HG03039 (cell line): Measurements from ENCODE around the gene GART.
"Not testable (repeated sequence)": the region's sequence is repeated elsewhere in the genome, so short reads cannot be mapped to it uniquely, and the experiment has no call there.

Source experiments
- ATAC-seq: cut with Tn5 transposase; IDR thresholded peaks from one replicate; pipeline ENCODE4 v1.9.1; 2021; ENCODE audit warnings: mild to moderate bottlenecking, moderate library complexity; ENCODE audit not compliant: unreplicated experiment

GART gene

DNA sequence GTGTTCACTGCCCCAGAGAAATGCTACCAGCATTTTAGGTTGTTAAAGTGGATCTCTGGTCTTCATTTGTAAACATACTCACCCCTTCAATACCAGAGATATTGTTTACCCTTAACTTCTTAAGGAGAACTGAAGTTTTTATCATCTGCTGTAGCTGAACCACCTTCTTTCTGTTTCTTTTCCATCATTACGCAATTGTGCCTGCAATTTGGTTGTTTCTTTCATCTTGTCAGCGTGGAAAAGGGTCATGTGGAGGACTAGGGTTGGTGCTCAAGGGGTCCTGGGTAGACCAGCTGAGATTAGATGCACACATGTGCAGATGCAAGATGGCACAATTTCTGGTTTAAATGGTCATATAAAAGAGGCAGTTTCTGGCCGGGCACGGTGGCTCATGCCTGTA is 23.0 kb downstream of the GART start:
- ATAC-seq, result no peak

DNA sequence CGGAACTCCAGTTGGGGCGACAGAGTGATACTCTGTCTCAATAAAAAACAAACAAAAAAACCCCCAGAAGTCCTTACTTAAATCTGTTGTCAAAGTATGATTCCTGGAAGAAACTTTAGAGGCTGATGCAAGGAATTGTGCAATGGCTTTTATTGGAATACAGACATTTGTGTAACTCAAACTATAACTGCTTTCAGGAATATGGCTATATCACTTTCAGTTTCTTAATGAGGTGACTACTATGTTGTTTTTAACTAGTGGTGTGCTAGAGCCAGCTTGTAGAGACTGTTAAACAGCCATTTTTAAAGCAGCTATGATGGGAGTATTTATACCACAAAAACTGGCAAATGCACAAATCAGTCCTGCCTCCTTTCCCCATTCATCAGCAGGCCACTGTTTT is 27.7 kb downstream of the GART start:
- ATAC-seq, result no peak

DNA sequence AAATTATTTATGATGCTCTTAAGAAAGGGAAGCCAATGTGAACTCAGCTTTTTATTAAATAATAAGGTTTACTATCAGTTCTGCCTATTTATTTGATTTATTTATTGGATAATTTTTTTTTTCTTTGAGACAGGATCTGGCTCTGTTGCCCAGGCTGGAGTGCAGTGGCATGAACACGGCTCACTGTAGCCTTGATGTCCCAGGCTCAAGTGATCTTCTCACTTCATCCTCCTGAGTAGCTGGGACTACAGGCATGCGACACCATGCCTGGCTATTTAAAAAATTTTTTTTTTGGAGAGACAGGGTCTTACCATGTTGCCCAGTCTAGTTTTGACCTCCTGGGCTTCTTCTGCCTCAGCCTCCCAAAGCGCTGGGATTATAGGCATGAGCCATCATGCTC is 29.4 kb downstream of the GART start:
- no peak for ATAC-seq

DNA sequence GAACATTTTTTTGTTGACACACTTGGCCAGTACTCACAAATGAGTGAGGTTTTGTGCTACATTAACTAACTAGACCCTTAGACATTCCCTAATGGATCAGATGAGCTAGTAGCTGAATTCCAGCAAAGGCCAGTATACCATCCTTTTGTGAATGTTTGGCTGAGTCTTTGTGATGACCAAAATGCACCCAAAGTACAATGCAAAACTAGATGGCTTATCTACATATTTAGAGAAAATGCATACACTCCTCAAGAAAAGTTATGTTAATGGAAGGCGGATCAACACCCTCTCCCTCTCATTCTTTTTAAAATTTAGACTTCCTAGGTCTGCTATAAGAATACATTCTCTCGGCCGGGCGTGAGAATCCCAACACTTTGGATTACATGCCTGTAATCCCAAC is 30.3 kb downstream of the GART start:
- no peak for ATAC-seq

DNA sequence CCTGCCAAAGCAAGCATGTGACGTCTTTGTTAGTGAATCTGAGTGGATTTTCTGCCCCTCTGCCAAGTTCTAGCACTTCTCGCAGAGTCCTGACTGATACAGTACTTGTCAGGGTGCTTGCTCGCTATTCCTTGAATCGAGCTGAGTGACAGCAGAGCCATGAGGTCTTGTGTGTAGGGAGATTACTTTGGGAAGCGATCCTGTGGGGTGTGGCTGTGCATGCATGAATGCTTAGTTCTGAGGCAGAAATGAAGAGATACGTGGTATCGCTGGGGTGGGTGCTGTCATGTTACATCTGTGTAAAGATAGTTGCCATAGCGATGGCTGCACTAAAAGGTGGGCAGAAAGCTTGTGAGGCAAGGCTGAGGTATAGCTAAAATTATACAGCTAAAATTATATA is 31.1 kb downstream of the GART start:
- ATAC-seq, result no peak

DNA sequence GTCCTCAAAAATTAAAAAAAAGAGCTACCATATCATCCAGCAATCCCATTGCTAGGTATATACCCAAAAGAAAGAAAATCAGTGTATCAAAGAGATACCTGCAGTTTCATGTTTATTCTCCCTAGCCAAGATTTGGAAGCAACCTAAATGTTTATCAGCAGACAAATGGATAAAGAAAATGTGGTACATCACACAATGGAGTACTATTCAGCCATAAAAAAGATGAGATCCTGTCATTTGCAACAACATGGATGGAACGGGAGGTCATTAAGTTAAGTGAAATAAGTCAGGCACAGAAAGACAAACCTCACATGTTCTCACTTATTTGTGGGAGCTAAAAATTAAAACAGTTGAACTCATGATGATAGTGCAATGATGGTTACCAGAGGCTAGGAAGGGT is 34.9 kb downstream of the GART start:
- ATAC-seq, result not testable (repeated sequence)

DNA sequence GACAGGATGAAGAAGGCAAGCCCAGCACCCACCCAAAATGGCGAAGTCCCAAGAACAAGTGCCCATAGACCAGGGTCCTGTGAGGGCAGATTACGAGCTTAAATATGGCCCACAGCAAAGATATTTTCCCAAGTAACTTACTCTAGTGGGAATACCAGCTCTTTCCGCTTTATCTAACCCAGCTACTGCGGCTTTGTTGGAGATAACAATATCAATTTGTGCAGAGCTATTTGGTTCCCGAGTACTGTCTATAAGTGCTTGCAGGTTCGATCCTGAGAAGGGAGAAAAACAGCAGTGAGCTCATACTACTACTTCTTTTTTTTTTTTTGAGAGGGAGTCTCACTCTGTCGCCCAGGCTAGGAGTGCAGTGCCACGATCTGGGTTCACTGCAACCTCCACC is 36.1 kb downstream of the GART start:
- no peak for ATAC-seq

DNA sequence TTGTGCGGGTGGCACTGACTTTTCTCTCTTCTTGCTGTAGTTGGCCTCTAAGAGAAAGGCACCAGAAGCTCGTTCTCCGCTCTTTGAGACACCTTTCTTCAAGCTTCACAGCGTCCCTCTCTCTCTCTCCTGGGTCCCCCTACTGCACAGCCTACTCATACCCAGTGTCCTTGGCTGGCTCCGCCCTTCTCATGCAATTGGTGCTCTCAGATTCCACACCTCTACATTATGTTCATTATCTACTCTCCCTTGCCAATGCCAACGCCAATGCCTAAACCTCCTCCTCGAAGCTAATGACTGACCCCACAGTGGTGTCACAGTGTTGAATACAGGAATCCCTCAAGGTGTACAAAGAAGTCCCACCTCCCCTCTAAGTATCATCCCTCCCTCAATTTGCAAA is 45.6 kb downstream of the GART start:
- no peak for ATAC-seq

DNA sequence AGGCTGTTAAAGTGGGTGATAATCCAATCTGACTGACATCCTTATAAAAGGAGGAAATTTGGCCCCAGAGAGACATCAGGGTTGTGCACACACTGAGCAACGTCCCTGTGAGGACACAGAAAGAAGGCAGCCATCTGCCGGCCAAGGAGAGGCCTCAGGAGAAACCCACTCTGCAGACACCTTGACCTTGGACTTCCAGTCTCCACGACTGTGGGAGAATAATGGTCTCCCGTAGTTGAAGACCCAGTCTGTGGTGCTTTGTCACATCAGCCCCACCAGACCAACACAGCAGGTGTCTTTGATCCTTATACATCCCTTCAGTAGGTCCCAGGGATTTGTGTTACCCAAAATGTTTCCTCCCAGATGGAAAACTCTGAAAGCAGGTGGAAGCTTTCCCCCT is 46.2 kb downstream of the GART start:
- no peak for ATAC-seq

DNA sequence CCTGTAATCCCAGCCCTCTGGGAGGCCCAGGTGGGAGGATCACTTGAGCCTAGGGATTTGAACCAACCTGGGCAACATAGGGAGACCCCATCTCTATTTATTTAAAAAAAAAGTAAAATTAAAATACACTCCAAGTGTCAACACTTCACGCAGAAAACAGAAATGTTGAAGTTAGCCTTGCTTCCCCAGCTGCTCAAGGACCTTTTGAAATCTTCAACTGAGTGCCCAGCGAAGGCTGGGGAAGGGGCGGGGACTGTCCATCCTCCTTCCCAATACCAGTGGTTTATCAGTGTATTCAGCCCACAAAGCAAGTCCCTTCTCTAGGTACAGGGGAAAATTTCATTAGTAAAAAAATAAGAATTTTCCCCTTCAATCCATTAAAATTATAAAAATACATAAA is 48.2 kb downstream of the GART start:
- no peak for ATAC-seq

DNA sequence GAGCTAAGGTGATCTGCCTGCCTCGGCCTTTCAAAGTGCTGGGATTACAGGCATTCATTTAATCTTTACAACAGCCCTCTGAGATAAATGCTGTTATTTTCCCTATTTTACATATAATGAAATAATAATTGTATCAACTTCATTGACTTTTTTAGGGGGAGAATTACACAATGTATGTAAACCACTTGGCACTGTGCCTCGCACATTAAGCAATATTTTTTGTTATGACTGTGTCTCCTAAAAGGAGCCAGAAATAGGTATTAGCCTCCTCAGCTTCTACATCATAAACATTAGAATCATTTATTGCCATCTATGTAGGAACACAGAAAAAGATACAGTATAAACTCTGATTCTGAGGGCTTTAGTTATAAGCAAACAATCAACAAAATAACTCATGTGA is 49.3 kb downstream of the GART start:
- ATAC-seq, result no peak

DNA sequence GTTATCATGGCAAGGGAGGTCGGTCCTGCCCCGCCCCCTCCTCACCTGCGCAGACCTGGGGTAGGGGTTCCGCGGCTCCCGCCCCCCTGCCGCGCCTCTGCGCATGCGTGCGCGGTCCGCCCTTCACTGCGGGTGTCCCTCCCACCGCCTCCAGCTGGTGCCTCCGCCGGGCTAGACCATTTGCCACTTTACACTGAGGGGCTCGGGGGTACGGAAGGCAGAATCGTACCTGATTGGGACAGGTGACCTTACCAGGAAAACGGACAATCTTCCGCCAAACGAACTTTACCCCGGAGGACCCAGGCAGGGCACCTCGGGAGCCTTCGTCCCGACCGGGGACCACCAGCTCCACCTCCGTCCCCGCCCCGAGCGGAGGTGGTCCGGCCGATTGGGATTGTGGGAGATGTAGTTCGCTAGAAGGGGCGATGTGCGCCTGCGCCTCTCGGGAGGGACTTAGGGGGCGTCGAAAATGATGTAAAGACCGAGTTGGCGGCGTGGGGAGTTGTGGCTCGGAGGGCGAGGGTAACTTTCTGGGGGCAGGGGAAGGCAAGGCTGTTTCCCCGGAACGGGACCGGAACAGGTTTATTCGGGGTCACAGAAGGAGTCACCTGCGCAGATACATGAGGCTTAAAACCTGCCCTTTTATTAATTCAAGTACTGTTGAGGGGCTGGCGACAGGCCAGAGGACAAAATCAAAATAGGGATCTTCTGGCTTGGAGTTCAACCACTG is 50.4 kb downstream of the GART start, which contains the start of gene DNAJC28:
Gene DNAJC28 (minus strand): TSS at position 344 of the 730 bp plus-strand sequence. CDS start 2,323 bp downstream, outside the sequence.
- ATAC-seq, result peak; percentile 96

DNA sequence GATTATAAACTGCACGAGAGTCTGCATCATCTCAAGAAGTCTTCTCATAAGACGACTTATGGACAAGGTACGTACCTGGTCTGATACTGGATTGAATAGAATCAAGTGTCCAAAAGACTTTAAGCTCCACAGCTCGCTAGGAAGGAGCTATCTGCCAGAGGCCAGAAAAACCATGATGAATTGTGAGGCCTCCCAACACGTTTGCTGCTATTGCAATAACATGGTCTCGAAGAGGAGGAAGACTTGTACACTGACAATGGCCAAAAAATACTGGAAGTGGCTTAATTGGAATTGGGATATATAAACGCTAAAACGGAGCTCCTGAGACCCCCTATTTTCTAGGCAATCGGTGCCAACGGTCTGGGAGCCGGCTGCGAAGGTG is 50.9 kb downstream of the GART start:
- ATAC-seq, result no peak

DNA sequence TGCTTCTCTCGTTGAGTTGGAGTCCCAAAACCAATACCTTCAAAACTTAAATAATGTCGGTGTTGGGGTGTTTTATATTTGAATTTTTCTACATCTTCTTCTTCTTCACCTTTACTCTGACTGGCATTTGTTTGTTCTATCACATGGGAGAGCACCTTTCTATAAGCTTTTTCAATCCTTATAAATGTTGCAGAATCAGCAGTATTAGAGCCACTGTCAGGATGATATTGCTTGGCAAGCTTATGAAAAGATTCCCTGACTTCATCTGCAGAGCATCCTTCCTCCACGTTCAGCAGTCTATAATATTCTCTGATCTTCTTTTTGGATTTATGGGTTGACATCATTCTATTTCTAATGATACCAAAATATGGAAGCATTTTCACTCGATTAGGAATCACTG is 53.0 kb downstream of the GART start:
- no peak for ATAC-seq

DNA sequence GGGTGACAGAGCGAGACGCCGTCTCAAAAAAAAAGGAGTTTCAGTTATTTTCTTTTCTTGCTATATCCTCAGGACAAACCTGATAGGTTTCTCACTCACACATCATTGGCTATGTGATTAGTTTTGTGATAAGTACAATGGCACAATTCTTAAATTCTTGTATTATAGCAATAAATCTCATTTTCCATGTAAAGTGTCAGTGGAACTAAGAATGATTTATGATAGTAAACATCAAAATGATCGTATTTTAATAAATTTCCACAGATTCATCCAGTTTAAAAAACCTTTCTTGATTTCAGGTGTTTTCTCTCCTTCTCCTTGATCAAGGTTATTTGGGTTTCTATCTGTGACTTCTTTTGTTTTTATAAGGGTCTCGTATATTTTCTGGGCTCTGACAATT is 53.9 kb downstream of the GART start:
- ATAC-seq, result no peak

DNA sequence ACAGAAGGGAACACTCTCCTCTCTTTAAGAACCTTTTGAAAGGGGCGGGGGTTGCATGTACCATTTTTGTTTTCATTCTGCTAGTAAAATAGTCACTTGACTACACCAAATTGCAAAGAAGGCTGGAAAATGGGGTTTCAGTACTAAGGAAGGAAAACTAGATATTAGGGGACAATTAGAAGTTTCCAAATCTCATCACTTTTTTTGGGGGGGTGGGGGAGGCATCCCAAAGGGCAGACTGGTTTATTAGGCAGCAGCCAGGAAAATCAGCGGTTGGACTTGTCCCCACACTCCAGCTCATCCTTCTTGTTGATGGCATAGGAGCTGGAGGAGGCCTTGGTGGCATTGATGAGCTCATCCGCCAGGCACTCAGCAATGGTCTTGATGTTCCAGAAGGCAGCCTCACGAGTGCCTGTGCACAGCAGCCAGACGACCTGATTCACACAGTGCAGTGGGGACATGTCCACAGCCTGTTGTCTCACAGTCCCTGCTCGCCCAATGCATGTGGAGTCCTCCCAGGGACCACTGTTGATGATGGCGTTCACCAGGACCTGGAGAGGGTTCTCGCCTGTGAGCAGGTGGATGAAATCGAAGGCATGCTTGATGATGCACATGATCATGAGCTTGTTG is 60.5 kb downstream of the GART start:
- no peak for ATAC-seq

DNA sequence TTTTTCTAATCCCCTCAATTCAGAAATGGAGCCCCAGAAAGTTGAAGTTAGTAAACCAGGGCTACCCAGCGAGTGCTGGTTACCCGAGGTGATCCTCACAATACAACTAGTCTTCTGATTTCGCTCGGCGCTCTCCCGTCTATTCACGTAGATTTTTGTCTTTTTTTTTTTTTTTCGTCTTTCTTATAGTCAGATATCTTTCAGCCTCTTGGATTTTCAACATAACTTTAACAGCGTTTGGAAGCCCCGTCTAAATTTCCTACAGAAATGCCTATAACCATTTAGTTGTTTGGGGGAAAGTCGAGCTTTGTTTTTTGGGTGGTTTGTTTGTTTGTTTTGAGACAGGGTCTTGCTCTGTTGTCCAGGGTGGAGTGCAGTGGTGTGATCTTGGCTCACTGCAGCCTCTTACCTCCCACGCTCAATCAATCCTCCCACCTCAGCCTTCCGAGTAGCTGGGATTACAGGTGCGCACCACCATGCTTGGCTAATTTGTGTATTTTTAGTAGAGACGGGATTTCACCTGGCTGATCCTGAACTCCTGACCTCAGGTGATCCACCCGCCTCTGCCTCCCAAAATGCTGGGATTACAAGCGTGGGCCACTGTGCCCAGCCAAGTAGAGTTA is 61.3 kb downstream of the GART start:
- ATAC-seq, result no peak

DNA sequence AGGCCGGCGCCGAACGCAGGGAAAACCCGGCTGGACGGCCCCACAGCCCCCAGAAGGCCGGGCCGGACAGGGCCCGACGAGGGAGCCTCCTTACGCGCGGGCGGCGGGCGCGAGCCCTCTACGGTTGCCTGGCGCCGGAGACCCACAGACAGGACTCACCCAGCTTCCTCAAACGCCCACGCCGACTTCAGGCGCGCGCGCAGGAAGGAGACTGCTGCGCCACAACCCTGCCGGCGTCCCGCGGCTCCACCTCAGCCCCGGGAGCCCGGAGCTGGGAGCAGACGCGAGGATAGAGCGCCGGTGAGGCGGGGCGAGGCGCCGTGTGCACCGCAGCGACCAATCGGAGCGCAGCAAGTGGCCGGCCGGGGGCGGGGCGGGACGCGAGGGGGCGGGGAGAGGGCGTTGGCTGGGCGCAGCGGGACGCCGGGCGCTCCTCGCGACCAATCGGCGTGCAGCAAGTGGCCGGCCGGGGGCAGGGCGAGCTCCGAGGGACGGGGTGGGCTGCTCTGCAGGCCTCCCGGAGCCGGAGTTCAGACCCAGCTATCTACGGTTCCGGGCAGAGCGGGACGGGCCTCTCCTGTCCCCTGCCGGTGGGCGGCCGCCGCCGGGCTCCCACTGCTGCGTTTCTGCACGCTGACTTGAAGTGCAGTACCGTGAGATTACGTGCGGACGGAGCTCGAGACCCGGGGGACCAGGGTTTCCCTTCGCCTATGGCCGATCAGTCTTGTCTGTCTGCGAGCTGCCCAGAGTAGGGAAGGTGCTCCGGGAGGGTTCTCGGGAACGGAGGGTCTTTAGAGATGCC is 62.0 kb downstream of the GART start, which contains the start of gene TMEM50B:
Gene TMEM50B (minus strand): TSS at position 296 of the 802 bp plus-strand sequence. CDS start 11,089 bp downstream, outside the sequence.
- peak; percentile 89 for ATAC-seq

DNA sequence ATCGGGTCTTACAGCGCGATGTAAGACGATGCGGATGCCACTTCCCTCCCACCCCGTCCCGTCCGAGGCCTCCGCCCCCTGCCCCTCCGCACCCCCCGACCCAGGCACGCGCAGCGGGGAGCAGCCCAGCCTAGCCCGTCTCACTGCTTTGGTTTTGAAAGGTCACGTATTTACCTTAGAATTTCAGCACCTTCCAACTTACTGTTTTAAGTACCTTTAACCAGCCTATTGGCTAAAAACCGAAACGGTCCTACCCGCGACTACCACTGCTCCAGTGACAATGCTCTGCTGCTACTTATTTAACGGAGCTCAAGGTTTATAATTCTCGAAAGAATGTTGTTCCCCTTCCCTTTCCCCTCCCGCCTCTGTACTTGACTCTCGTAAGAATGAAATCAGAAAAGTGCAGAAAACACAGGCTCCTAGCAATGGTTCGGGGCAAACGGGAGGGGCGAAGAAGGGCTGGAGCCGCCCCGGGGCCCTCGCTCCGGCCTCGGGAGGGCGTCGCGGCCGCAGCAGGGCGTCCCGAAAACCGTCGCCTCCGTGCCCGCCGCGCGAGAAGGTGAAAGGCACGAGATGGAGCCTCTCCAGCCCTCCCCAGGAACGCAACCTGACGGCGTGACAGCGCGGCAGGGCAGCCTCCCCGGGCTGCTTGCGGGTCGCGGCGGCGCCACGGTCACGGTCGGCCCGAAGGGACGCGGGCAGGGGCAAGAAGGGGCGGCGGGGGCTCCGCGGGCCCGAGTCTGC is 62.8 kb downstream of the GART start:
- peak; percentile 24 for ATAC-seq

DNA sequence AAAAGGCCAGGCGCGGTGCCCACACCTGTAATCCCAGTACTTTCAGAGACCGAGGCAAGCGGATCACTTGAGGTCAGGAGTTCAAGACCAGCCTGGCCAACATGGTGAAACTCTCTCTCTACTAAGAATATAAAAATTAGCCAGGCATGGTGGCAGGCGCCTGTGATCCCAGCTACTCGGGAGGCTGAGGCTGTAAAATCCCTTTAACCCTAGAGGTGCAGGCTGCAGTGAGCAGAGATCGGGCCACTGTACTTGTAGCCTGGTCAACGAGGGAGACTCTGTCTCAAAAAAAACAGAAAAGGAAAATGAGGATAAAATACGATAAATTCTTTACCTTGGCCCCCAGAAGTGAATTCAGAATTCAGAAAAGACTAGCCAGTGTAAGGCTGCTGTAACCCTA is 63.7 kb downstream of the GART start:
- ATAC-seq, result no peak

DNA sequence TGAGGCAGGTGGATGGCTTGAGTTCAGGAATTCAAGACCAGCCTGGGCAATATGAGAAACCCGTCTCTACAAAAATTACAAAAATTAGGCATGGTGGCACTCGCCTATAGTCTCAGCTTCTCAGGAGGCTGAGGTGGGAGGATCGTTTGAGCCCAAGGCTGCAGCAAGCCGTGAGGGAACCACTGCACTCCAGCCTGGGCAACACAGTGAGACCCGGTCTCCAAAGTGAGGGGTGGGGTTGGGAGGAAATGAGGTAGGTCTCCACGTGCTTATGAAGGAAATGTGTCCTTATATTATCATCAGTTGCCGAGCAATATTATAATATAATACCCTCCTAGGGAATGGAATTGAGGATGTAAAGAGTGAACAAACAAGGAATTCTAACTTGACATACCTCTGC is 64.9 kb downstream of the GART start:
- ATAC-seq, result no peak
